Activated CD8-positive, alpha-beta T cell treated with anti-CD3 and anti-CD28 coated beads for 36 hours (primary cell): Measurements from ENCODE around the gene BPIFA1. TPM values are rescaled to one million over a fixed set of nuclear protein-coding genes. Genes with fewer than 3 reads are reported as not detected.

Experiments
- ATAC-seq: fragments of 200-7000 bp; cut with Tn5 transposase; one replicate; pipeline ENCODE4 v1.10.0; 2021; ENCODE audit warnings: mild to moderate bottlenecking, moderate library complexity
- CTCF ChIA-PET: fragments of 350-600 bp; sonication (Branson Sonifier 250); formaldehyde crosslinking; loops from one replicate; lab custom pipeline; 2021; ENCODE audit warnings: antibody characterized with exemption; lab: Charles Lee
- POLR2A ChIA-PET: fragments of 350-600 bp; sonication (Branson Sonifier 250); formaldehyde crosslinking; loops from one replicate; lab custom pipeline; 2021; ENCODE audit warnings: antibody characterized with exemption; lab: Charles Lee
- DNase-seq: peaks from one replicate; pipeline ENCODE4 v3.0.0-alpha.2; 2020
- H3K27ac Mint-ChIP-seq: one replicate; pipeline ENCODE4 v1.8.0; 2021; ENCODE audit warnings: mild to moderate bottlenecking, mixed read lengths
- H3K27me3 Mint-ChIP-seq: one replicate; pipeline ENCODE4 v1.8.0; 2021; ENCODE audit warnings: mixed read lengths
- H3K36me3 Mint-ChIP-seq: one replicate; pipeline ENCODE4 v1.8.0; 2021; ENCODE audit warnings: low read depth, mixed read lengths
- H3K4me1 Mint-ChIP-seq: one replicate; pipeline ENCODE4 v1.8.0; 2021; ENCODE audit warnings: low read depth, mixed read lengths
- H3K4me3 Mint-ChIP-seq: one replicate; pipeline ENCODE4 v1.8.0; 2021; ENCODE audit warnings: mild to moderate bottlenecking, moderate library complexity, mixed read lengths
- H3K9me3 Mint-ChIP-seq: one replicate; pipeline ENCODE4 v1.8.0; 2021; ENCODE audit warnings: mixed read lengths
- CTCF ChIP-seq: fragments of 200-600 bp; IDR thresholded peaks from one replicate; pipeline ENCODE4 v1.8.0; 2022; ENCODE audit warnings: antibody characterized with exemption, mild to moderate bottlenecking
- intact Hi-C: fragments of 100-400 bp; cut with micrococcal nuclease; formaldehyde crosslinking; loops from one replicate; pipeline ENCODE4 v1.10.0; 2022
- total RNA-seq, 2 experiments: library from RNA; stranded (reverse); gene quantifications; one replicate each; pipeline ENCODE4 v1.2.3, GENCODE V29; 2021

Gene BPIFA1
- total RNA-seq, 2 experiments from 2014 or later = not detected

- no peaks in the 10 kb centered on the region for H3K9me3 Mint-ChIP-seq
- intact Hi-C loops = no loop called here
- H3K4me1 Mint-ChIP-seq = no peaks in the 10 kb centered on the region
- POLR2A ChIA-PET = no interaction called here
- peaks cover 8% of the 10 kb centered on the region for H3K27me3 Mint-ChIP-seq
- H3K36me3 Mint-ChIP-seq = no peaks in the 10 kb centered on the region
- ATAC-seq = no peak
- H3K27ac Mint-ChIP-seq = no peak overlapping the region
- H3K4me3 Mint-ChIP-seq = no peak overlapping the region
- DNase-seq = no peak
- CTCF ChIA-PET = no interaction called here
- no peak for TF ChIP-seq CTCF
Measured at GRCh38 chr20:33192912-33193501, 42.8 kb upstream of the BPIFA1 start.

- ATAC-seq = no peak
- H3K27ac Mint-ChIP-seq = no peak overlapping the region
- CTCF ChIA-PET = no interaction called here
- H3K27me3 Mint-ChIP-seq = peaks cover 7% of the 10 kb centered on the region
- H3K4me1 Mint-ChIP-seq = no peaks in the 10 kb centered on the region
- no peak overlapping the region for H3K4me3 Mint-ChIP-seq
- TF ChIP-seq CTCF = no peak
- POLR2A ChIA-PET = no interaction called here
- no peak for DNase-seq
- H3K36me3 Mint-ChIP-seq = no peaks in the 10 kb centered on the region
- intact Hi-C loops = no loop called here
- no peaks in the 10 kb centered on the region for H3K9me3 Mint-ChIP-seq
Measured at GRCh38 chr20:33199026-33199425, 36.8 kb upstream of the BPIFA1 start.

GRCh38 chr20:33202451-33202850 lies 33.3 kb upstream of the BPIFA1 start:
- no peaks in the 10 kb centered on the region for H3K36me3 Mint-ChIP-seq
- TF ChIP-seq CTCF = no peak
- ChIA-PET CTCF (interaction anchor here (1.2 kb wide), 1 partner anchor 60 kb away, joined by 4 read pairs; no protein-coding TSS in a partner anchor), POLR2A (no interaction called here)
- no peaks in the 10 kb centered on the region for H3K9me3 Mint-ChIP-seq
- no peak overlapping the region for H3K4me3 Mint-ChIP-seq
- DNase-seq = no peak
- peaks cover 7% of the 10 kb centered on the region for H3K27me3 Mint-ChIP-seq
- no peak overlapping the region for H3K27ac Mint-ChIP-seq
- no peaks in the 10 kb centered on the region for H3K4me1 Mint-ChIP-seq
- intact Hi-C loops = no loop called here
- ATAC-seq = no peak

- Mint-ChIP-seq H3K27ac (no peak overlapping the region), H3K4me3 (no peak overlapping the region), H3K27me3 (peaks cover 7% of the 10 kb centered on the region), H3K36me3 (no peaks in the 10 kb centered on the region), H3K4me1 (no peaks in the 10 kb centered on the region), H3K9me3 (no peaks in the 10 kb centered on the region)
- no peak for TF ChIP-seq CTCF
- intact Hi-C loops = no loop called here
- no peak for ATAC-seq
- CTCF ChIA-PET = no interaction called here
- POLR2A ChIA-PET = no interaction called here
- no peak for DNase-seq
Measured at GRCh38 chr20:33203444-33203843, 32.4 kb upstream of the BPIFA1 start.

- ChIA-PET CTCF (interaction anchor here (0.7 to 1.3 kb wide), 3 partner anchors 37 to 130 kb away, joined by 3 to 4 read pairs (median 3); partner anchors contain the start of gene BPIFB4), POLR2A (no interaction called here)
- H3K27ac Mint-ChIP-seq = no peak overlapping the region
- no peaks in the 10 kb centered on the region for H3K9me3 Mint-ChIP-seq
- no peaks in the 10 kb centered on the region for H3K36me3 Mint-ChIP-seq
- H3K27me3 Mint-ChIP-seq = peaks cover 28% of the 10 kb centered on the region
- no peak overlapping the region for H3K4me3 Mint-ChIP-seq
- TF ChIP-seq CTCF = no peak
- DNase-seq (peak; percentile 46), ATAC-seq (no peak)
- H3K4me1 Mint-ChIP-seq = no peaks in the 10 kb centered on the region
- intact Hi-C loops = loop anchor here (5.0 kb wide), 1 partner anchor 307 kb away; no protein-coding TSS in a partner anchor
Measured at GRCh38 chr20:33209789-33210188, 26.0 kb upstream of the BPIFA1 start.
